ENCODE results near the gene GRID2.

GRCh38 chr4:92264163-92264562, 39.6 kb upstream of the GRID2 start:
- no peak for TF ChIP-seq EP300 (IDR thresholded peaks at IDR 0.05)
- no peak for TF ChIP-seq CTCF (IDR thresholded peaks at IDR 0.05)
- TF ChIP-seq POLR2A (IDR thresholded peaks at IDR 0.05), result no peak
- TF ChIP-seq POLR2AphosphoS5 (IDR thresholded peaks at IDR 0.05), result no peak

All from upper lobe of left lung (tissue), 4 donors.